NK-92 (cell line): ENCODE measurements around the gene COPS6.
"Not testable (repeated sequence)": the region's sequence is repeated elsewhere in the genome, so short reads cannot be mapped to it uniquely, and the experiment has no call there.

Experiments
- DNase-seq: peaks from one replicate; lab custom pipeline; 2025; ENCODE audit not compliant: unreplicated experiment; lab: John Stamatoyannopoulos, UW

The COPS6 gene

DNA sequence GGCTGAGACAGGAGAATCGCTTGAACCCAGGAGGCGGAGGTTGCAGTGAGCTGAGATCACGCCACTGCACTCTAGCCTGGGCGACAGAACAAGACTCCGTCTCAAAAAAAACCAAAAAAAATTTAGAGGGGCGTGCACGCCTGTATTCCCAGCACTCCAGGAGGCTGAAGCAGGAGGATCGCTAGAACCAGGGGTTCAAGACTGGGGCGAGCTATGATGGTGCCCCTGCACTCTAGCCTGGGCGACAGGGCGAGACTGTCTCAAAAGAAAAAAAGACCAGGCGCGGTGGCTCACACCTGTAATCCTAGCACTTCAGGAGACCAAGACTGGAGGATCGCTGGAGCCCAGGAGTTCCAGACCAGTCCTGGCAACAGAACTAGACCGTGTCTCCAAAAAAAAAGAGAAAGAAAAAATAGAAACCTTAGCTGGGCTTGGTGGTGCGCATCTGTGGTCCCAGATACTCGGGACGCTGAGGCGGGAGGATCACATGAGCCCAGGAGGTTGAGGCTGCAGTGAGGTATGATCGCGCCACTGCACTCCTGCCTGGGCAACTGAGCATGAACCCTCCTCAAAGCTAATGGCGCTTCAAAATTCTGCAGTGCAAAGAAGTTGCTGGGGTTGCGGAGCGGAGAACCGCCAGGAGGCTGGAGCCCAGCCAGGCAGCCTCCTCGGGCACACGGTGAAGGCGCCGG is 37.6 kb downstream of the COPS6 start:
- no peak for DNase-seq

DNA sequence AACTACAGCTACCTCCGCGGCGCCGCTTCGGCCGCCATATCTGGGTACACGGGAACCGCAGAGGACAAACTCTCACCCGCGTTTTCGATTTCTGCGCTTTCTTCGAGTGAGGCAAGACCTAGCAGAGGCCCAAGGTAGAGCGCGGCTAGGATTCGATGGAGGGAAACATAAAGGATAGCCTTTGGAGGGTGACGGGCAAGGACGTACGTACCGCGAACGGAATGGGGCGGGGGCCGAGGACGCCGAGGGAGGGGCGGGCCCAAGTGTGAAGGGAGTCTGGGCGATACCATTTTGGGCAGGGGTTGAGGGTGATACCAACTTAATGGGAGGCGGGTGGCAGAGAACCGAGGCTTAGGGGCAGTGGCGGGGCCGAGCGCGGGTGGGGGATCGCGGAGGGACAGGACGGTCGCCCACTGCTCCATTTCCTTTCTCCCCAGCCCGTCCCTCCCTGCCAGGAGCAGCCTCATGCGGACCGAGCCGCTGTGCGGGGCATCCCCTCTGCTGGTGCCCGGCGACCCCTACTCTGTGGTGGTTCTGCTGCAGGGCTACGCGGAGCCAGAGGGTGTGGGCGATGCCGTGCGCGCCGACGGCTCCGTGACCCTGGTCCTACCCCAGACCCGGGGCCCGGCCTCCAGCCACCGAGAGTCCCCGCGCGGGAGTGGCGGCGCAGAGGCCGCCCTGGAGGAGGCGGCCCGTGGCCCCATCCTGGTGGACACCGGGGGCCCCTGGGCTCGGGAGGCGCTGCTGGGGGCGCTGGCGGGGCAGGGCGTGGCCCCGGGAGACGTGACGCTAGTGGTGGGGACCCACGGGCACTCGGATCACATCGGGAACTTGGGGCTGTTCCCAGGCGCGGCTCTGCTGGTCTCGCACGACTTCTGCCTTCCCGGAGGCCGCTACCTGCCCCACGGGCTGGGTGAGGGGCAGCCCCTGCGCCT is 38.4 kb downstream of the COPS6 start, which contains the start of gene MBLAC1:
TSS of gene MBLAC1 (plus strand) at position 37 of the 935 bp plus-strand sequence. CDS start at position 466, 429 bp downstream.
- DNase-seq: peak; percentile 51

DNA sequence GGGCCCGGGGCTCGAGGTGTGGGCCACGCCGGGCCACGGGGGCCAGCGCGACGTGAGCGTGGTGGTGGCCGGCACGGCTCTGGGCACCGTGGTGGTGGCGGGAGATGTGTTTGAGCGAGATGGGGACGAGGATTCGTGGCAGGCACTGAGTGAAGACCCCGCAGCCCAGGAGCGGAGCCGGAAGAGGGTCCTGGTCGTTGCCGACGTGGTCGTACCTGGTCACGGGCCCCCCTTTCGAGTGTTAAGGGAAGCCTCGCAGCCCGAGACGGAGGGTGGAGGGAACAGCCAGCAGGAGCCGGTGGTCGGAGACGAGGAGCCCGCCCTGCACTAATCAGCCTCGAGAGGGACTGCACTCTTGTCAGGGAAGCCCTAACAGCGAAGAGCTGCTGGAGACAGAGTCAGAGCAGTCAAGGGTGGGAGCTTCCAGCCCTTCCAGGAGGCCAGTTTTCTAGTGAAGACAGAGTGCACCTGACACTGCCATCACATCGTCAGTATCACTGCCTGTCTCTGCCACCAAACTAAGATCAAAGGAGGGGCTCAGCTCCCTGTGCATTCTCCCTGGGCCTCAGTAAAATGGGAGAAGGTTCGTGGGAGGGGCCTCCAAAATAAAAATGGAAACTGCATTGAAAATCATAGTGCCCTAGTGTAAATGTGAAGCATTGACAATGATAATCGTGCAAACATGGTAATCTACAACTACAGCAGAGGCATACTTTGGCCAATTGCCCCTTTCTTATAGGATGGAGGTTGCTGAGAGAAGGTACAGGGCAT is 39.3 kb downstream of the COPS6 start:
- DNase-seq: no peak

DNA sequence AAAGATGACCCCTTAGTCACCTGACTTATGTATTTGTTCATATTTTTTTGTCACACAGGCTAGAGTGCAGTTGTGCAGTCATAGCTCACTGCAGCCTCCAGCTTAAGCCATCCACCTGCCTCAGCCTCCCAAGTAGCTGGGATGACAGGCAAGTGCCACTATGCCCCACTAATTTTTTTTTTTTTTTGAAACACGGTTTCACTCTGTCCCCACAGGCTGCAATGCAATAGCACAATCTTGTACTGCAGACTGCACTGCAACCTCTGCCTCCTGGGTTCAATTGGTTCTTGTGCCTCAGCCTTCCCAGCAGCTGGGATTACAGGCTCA is 39.8 kb downstream of the COPS6 start:
- no peak for DNase-seq

DNA sequence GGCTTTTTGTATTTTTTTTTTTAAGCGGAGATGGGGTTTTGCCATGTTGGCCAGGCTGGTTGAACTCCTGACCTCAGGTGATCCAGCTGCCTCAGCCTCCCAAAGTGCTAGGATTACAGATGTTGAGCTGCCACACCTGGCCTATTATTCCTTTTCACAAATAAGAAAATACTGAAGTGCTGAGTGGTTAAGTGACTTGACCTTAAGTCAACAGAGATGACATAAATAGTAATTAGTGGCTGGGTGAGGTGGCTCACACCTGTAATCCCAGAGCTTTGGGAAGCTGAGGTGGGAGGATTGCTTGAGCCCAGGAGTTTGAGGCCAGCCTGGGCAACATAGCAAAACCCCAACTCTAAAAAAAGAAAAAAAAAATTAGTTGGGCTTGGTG is 41.4 kb downstream of the COPS6 start:
- not testable (repeated sequence) for DNase-seq

DNA sequence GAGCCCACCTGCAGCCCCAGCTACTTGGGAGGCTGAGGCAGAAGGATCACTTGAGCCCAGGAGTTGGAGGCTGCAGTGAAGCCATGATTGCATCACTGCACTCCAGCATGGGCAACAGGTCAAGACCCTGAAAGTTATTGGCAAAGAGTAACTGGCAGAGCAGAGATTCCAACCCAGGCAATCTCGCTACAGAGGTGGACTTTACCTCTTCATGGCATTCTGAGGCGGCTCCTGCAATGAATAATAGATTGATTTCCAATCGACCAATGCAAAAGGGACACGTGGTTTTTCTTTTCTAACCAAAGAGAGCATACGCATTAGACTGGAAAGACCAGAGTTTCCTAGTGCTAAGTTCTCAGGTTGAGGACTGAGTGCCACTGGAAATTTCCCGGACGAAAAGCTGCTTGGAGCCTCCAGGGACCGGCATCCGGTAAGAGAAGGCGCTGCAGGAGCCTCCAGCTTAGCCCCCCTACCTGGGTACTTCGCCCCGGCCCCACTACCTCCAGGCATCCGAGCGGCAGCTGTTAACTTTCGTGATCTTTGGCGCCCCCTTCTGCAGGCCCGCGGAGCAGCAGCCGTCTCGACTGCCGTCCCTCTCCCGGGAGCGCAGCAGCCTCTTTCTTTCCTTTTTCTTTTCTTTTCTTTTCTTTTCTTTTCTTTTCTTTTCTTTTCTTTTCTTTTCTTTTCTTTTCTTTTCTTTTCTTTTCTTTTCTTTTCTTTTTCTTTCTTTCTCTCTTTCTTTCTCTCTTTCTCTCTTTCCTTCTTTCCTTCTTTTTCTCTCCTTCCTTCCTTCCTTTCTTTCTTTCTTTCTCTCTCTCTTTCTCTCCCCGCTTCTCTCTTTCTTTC is 42.1 kb downstream of the COPS6 start:
- DNase-seq: no peak

DNA sequence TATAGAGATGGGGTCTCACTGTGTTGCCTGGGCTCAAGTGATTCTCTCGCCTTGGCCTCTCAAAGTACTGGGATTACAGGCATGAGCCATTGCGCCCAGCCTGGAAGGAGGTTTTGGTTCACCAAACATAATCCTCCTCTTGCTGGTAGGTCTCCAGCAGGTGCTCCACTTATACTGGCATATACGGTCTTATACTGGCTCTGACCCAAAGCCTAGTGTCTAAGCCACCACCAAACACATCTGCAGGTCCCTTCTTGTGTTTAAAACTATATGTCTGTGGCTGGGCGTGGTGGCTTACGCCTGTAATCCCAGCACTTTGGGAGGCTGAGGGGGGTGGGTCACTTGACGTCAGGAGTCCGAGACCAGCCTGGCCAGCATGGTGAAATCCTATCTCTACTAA is 43.4 kb downstream of the COPS6 start:
- no peak for DNase-seq

DNA sequence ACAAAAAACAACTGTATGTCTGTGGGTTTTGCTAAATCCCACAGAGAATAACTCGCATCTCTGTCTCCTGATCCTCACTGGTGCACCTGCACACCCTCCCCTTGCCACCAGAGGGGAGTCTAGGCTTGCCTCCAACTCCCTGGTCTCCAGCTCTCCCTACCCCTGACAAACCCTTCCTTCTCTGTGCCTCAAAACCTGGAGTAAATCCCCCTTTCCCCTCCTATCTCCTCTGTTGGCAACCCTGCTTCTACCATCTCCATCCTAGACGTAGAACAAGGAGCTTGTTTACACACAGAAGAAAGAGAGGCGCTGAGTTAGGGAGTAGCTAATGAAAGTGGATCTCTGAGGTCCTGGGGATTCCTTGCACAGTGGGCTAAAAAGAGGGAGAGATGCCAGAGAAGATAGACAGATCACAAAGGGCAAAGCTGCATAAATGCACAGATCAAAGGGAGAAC is 44.0 kb downstream of the COPS6 start:
- DNase-seq: no peak

DNA sequence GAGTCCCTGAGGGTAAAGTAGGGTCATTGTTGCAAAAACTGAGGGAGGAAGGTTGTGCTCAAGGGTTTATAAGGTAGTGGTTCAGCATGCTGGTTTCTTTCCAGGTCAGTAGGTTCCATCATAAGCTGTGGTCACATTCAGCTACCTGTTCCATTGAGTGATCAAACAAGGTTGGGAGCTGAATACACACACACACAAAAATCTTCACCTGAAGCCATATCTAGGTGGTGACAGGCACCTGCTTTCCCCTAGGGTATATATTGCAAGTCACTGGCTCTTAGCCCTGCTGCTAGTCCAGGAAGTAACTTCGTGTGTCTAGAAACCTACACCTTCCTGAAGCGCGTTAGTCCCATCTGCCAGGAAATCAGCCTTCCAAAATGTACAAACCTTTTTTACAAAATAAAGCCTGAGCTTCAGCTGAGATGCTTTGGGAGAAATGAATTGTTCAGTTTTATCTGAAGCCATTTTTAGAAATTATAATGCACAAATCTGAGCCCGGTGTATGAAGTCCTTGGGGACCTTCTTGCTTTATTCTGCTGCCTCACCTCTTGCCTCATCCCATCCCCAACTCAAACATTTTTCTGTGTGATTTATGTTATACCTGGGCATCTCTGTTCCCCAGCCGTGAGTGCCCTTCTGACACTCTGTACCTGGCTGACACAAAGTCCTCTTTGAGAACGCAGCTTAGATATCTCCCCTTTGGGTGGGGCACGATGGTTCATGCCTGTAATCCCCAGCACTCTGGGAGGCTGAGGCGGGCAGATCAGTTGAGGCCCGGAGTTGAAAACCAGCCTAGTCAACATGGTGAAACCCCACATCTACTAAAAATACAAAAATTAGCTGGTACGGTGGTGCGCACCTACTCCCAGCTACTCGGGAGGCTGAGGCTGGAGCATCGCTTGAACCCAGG is 49.3 kb downstream of the COPS6 start:
- no peak for DNase-seq

DNA sequence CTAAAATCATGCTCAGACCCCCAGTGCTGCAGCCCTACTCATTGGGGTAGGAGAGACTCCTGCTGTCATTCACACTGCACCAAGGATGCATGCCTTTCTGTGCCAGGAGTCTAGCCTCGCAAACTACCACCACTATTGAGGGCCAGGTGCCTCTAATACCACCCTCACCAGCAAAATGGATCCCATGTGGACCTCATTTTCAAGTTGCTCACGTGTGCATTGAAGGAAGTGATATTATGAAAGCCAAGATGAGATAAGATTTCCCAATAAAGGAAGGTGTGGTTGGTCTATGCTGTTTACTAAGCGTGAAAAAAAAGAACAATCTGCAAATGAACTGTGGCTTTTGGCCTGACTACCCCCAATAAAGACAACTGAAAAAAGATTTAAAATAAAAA is 52.8 kb downstream of the COPS6 start:
- no peak for DNase-seq
